Iris pigment epithelial cell (primary cell): ENCODE results near the gene GRK3.
"Not testable (repeated sequence)": the region's sequence is repeated elsewhere in the genome, so short reads cannot be mapped to it uniquely, and the experiment has no call there.

Experiments used
- DNase-seq: peaks from one replicate; pipeline ENCODE4 v3.0.0-alpha.2; 2011; ENCODE audit warnings: low read depth

GRK3 gene

GRCh38 chr22:25572708-25573171 lies 8.3 kb downstream of the GRK3 start:
- DNase-seq = no peak

DNA sequence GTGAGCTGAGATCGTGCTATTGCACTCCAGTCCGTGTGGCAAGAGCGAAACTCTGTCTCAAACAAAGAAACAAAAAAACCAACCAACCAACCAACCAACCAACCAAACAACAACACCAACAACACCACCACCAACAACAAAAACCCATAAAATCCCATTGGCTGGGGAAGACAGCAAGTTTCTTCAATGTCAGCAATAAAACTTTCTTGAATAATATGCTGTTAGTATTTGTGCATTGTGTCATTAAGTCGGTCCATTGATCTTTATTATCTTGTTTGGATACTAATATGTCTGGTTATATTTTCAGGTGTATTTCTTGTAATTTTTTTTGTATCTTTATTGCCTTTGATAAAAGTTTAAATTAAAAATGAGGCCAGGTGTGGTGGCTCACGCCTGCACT lies 9.4 kb downstream of the GRK3 start:
- DNase-seq = no peak

- DNase-seq = no peak
These were observed 10.3 kb downstream of the GRK3 start for GRCh38 chr22:25574736-25575135.

GRCh38 chr22:25575674-25576392 lies 11.4 kb downstream of the GRK3 start:
- not testable (repeated sequence) for DNase-seq

DNA sequence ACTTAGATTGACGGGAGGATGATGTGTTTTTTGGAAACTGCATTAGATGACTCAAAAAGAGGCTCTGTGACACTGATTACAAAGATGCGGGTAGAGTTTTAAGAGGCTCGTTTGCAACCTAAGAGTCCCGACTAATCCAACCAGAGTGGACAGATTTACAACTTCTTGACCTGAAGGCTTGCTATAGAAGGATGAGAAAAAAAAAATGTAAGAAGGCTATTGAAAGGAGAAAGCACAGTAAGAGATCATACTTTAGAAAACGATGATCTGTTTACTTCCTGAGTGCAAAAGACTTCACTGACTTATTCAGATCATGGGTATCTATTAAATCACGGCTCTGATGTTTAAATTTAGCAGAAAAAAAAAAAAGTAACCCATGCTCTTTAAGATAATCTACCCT lies 17.0 kb downstream of the GRK3 start:
- not testable (repeated sequence) for DNase-seq

- peak; percentile 19 for DNase-seq
These were observed 18.5 kb downstream of the GRK3 start for GRCh38 chr22:25582946-25583345.

DNA sequence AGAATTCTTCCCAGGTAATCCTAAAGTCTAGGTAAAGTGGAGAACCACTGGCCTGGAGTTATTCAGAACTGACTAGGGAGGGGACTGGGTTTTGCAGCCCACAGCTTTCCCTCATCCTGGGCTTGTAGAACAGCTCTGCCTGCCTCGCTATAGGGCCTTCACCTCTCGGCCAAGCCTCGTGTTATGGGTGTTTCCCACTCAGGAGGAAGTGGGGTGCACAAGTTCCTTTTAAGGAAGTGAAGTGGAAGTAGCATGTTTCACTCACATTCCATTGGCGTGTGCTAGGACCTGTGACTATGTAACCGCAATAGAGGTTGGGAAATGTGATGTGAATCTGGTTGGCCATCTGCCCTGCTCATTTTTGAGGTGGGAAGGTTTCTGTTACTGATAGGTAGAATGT lies 20.5 kb downstream of the GRK3 start:
- peak; percentile 47 for DNase-seq

DNA sequence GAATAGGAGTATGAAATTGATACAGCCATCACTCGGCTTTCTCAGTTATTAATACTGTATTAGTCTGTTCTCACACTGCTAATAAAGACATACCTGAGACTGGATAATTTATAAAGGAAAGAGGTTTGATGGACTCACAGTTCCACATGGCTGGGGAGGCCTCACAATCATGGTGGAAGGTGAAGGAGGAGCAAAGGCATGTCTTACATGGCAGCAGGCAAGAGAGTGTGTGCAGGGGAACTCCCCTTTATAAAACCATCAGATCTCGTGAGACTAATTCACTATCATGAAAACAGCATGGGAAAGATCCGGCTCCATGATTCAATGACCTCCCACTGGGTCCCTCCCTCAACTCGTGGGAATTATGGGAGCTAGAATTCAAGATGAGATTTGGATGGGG lies 25.2 kb downstream of the GRK3 start:
- DNase-seq = not testable (repeated sequence)

DNA sequence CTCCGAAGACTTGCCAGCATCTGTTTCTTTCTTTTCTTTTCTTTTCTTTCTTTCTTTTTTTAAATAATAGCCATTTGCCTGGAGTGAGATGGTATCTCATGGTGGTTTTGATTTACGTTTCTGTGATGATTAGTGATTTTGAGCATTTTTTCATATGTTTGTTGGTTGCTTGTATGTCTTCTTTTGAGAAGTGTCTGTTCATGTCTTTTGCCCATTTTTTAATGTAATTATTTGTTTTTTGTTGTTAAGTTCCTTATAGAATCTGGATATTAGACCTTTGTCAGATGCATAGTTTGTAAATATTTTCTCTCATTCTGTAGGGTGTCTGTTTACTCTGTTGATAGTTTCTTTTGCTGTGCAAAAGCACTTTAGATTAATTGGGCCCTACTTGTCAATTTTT lies 28.8 kb downstream of the GRK3 start:
- DNase-seq = not testable (repeated sequence)

DNA sequence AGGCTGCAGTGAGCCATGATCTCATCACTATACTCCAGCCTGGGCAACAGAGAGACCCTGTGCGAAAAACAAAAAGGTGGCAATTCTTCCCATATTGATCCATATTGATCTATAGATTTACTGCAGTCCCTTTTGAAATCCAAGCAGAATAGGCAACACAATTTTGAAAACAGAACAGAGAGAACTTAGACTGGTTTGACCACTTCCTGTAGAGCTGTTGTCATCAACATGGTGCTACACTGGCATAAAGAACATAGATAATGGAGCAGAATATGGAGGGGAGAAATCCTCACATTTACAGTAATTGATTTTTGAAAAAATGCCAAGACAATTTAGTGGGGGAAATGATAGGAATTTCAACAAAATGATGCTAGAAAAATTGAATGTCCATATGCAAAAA lies 34.1 kb downstream of the GRK3 start:
- no peak for DNase-seq

DNA sequence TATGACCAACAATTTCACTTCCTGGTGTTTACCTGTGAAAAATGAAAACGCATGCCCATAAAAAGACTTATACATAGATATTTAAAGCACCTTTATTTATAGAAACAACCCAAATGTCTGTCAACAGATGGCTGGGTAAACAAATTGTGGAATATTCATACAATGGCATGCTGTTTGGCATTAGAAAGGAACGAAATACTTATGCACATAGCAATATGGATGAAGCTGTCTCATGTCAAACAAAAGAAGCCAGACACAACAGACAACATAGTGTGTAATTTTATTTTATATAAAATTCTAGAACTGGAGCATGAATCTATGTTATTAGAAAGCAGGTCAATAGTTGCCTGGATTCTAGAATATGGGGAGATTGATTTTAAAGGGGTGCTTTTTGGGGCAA lies 38.0 kb downstream of the GRK3 start:
- DNase-seq = no peak

DNA sequence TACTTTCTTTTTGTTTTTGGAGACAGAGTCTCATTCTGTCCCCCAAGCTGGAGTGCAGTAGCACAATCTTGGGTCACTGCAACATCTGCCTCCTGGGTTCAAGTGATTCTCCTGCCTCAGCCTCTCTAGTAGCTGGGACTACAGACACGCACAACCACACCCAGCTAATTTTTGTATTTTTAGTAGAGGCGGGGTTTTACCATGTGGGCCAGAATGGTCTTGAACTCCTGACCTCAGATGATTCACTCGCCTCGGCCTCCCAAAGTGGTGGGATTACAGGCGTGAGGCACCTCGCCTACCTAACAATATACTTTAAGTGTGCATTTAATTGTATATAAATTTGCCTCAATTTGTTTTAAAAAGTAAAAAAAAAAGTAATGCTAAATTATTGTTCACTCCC lies 38.4 kb downstream of the GRK3 start:
- no peak for DNase-seq

GRCh38 chr22:25605146-25605545 lies 40.7 kb downstream of the GRK3 start:
- DNase-seq = not testable (repeated sequence)

GRCh38 chr22:25605565-25605964 lies 41.1 kb downstream of the GRK3 start:
- not testable (repeated sequence) for DNase-seq

- not testable (repeated sequence) for DNase-seq
These were observed 46.8 kb downstream of the GRK3 start for GRCh38 chr22:25611284-25611683.

- not testable (repeated sequence) for DNase-seq
These were observed 48.7 kb downstream of the GRK3 start for GRCh38 chr22:25613131-25613530.

DNA sequence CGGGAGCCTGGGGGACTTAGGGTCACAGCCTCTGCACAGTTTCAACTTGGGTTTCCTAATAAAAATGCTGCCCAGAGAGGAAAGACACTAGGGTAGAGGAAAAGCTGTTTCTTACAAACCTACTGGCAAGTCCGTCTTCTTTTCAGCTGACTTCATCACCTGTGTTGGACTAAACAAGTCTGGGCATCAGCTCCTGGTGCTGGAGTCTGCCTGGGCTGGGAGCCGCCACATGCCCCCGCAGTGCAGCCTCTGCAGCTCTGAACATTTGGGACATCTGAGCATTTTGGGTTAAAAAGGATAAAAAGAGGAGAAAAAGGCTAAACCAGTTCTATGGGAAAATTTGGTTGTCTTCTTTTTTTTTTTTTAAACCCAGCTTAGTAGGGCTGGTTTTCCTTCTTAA lies 49.1 kb downstream of the GRK3 start:
- DNase-seq = not testable (repeated sequence)

DNA sequence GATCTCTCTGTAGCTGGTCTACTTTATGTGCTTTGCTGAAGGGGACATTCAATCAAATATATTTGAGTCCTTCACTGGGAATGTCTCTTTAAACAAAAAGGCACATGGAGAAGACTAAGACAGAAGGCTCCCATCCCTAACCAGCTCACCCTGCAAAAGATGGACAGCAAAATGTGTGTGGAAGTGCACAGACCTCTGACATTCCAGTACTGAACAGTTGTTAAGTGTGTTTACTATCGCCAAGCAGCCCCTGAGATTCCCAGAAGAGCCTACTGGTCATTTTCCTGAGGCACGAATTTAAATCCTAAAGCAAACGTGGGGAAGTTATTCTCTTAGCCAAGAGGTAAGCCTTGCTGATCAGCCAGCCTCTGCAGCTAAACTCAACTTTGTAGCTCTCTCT lies 50.3 kb downstream of the GRK3 start:
- DNase-seq = not testable (repeated sequence)

- DNase-seq = peak; percentile 38
These were observed 57.5 kb downstream of the GRK3 start for GRCh38 chr22:25621986-25622385.

GRCh38 chr22:25623310-25623734 lies 58.8 kb downstream of the GRK3 start:
- DNase-seq = no peak

- DNase-seq = no peak
These were observed 59.4 kb downstream of the GRK3 start for GRCh38 chr22:25623851-25624250.

DNA sequence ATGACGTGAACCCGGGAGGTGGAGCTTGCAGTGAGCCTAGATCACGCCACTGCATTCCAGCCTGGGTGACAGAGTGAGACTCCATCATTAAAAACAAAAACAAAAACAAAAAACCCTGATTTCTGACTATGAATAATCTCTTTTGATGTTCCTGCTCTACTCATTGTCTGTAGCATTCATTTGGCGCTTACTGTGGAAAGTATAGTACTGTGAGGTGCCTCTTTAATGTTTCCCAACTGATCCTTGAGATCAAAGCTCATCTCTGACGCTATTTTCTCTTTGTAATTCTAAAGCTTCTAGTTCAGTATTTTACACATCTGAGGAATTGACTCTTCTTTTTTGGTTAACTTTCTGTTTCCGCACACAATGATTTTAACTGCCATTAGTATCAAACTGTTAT lies 60.0 kb downstream of the GRK3 start:
- no peak for DNase-seq

DNA sequence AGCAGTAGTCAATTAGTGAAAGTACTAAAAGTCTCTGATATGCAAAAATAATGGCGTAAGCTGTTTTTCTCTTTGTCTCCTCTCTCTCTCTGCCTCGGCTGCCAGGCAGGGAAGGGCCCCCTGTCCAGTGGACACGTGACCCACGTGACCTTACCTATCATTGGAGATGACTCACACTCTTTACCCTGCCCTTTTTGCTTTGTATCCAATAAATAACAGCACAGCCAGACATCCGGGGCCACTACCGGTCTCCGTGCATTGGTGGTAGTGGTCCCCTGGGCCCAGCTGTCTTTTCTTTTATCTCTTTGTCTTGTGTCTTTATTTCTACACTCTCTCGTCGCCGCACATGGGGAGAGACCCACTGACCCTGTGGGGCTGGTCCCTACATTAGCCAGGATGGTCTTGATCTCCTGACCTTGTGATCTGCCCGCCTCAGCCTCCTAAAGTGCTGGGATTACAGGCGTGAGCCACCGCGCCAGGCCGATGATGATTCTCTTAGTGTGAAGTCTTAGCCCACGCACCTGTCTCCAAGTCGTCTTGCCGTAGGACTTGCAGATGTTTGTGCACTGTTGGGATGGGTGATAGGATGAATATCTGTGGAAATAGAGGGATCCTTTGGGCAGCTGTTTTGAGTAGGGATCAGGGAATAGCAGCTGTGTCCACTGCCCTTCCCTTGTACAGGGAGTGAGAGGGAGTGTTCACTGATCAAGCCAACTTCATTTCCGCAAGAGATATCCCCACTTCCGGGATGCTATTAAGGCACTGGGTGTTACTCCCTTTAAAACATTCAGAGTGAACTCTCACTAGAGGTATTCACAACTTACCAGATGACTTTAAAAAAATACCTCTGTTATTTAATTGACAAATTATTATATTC lies 61.5 kb downstream of the GRK3 start:
- not testable (repeated sequence) for DNase-seq
